Measurements from ENCODE around the gene CIDEC. TPM values are rescaled to one million over a fixed set of nuclear protein-coding genes. Genes with fewer than 3 reads are reported as not detected.
"Not testable (repeated sequence)": the region's sequence is repeated elsewhere in the genome, so short reads cannot be mapped to it uniquely, and the experiment has no call there.

CIDEC gene
- total and polyA plus RNA-seq, 2 of the 13 experiments (the other 11 are each of a cell fraction or from before 2014, with no cell fraction given): 2.5 to 10.4 TPM

- TF ChIP-seq PAXIP1 (CRISPR knock-in tag; conservative IDR thresholded peaks at IDR 0.05) (peak; percentile 94), ZNF746 (CRISPR knock-in tag; IDR thresholded peaks at IDR 0.05) (peak; percentile 85), BCL6 (CRISPR knock-in tag; IDR thresholded peaks at IDR 0.05) (peak; percentile 77), ZGPAT (CRISPR knock-in tag; IDR thresholded peaks at IDR 0.05) (peak; percentile 81), PATZ1 (CRISPR knock-in tag; IDR thresholded peaks at IDR 0.05) (peak; percentile 7; the same call in 1 of the 2 replicates), TBX2 (CRISPR knock-in tag; IDR thresholded peaks at IDR 0.05; ENCODE audit: borderline replicate concordance) (peak; percentile 81; the same call in 1 of the 2 replicates), ARID5B (CRISPR knock-in tag; IDR thresholded peaks at IDR 0.05) (peak; percentile 75), GABPA (CRISPR knock-in tag; IDR thresholded peaks at IDR 0.05; ENCODE audit: low read depth) (peak; percentile 50), CHD4 (IDR thresholded peaks at IDR 0.05; ENCODE audit: borderline replicate concordance, low read length) (peak; percentile 61; the same call in 1 of the 2 replicates), HNF4A (CRISPR knock-in tag; IDR thresholded peaks at IDR 0.05) (peak; percentile 90), HDAC1 (CRISPR knock-in tag; IDR thresholded peaks at IDR 0.05) (peak; percentile 88), HOXA3 (CRISPR knock-in tag; IDR thresholded peaks at IDR 0.05) (peak; percentile 44; the same call in 1 of the 2 replicates), SIX4 (CRISPR knock-in tag; IDR thresholded peaks at IDR 0.05) (peak; percentile 26; the same call in 1 of the 2 replicates), CEBPG (CRISPR knock-in tag; IDR thresholded peaks at IDR 0.05) (peak; percentile 90), ZNF331 (CRISPR knock-in tag; IDR thresholded peaks at IDR 0.05) (0 out of 2 replicates have a peak, but pooled peaks have one; percentile 39), RFXAP (CRISPR knock-in tag; IDR thresholded peaks at IDR 0.05; ENCODE audit: borderline replicate concordance) (peak; percentile 40; the same call in 1 of the 2 replicates), ZFP1 (CRISPR knock-in tag; IDR thresholded peaks at IDR 0.05) (peak; percentile 85), THRA (CRISPR knock-in tag; IDR thresholded peaks at IDR 0.05; ENCODE audit: borderline replicate concordance) (peak; percentile 70; the same call in 1 of the 2 replicates)
- TF ChIP-seq GABPA (IDR thresholded peaks at IDR 0.05; ENCODE audit: low read depth, low read length): not testable (repeated sequence)
Measured at GRCh38 chr3:9900965-9901415, 20.9 kb upstream of the CIDEC start (continued).

All from HepG2 (cell line).